GM12878 (cell line): ENCODE results near the gene SHF. TPM values are rescaled to one million over a fixed set of nuclear protein-coding genes. Genes with fewer than 3 reads are reported as not detected.
A peak's percentile ranks its signal among the peaks of the same experiment; 100 is the strongest.

Source experiments
- ATAC-seq: fragments of 200-7000 bp; cut with Tn5 transposase; 3 replicates; pipeline ENCODE4 v1.9.1; 2020; ENCODE audit warnings: mild to moderate bottlenecking, moderate library complexity
- BruUV-seq: library from RNA; stranded (reverse); fragments of 400-500 nt; replicated peaks from 2 replicates; lab custom pipeline; 2021; lab: Mats Ljungman, UMichigan
- CTCF ChIA-PET: fragments of 300-600 bp; sonication (Branson Sonifier 250); formaldehyde crosslinking; extraction: SDS; loops from one replicate; lab custom pipeline; 2021; ENCODE audit warnings: inconsistent platforms; lab: Yijun Ruan, JAX
- POLR2A ChIA-PET: fragments of 350-600 bp; formaldehyde crosslinking; extraction: SDS; loops from one replicate; lab custom pipeline; 2021; ENCODE audit warnings: inconsistent platforms; lab: Charles Lee
- RAD21 ChIA-PET: fragments of 300-600 bp; sonication (Branson Sonifier 250); formaldehyde crosslinking; loops from one replicate; lab custom pipeline; 2023; ENCODE audit warnings: antibody characterized with exemption; ENCODE audit not compliant: unreplicated experiment; lab: Charles Lee
- SMC1A ChIA-PET: fragments of 300-600 bp; sonication (Branson Sonifier 250); formaldehyde crosslinking; loops from one replicate; lab custom pipeline; 2023; ENCODE audit not compliant: unreplicated experiment, uncharacterized antibody; lab: Charles Lee
- DNase-seq: peaks from one replicate; pipeline ENCODE4 v3.0.0-alpha.2; 2011; ENCODE audit warnings: low read depth, low spot score
- FAIRE-seq: peaks from 3 replicates; lab custom pipeline; 2011; peaks lifted over from hg19 to GRCh38; lab: Jason Lieb, UNC
- H2AFZ ChIP-seq: 2 replicates; pipeline ENCODE4 v1.6.0; 2011; ENCODE audit warnings: low read depth, low read length, control low read depth; ENCODE audit not compliant: control insufficient read depth
- H3K27ac ChIP-seq: 2 replicates; pipeline ENCODE4 v1.5.1; 2011; ENCODE audit warnings: control low read depth; ENCODE audit not compliant: control insufficient read depth, insufficient read depth
- H3K27me3 ChIP-seq, 2 experiments: replicated peaks in 1 of 2; 2 replicates each; pipeline versions ENCODE4 v1.6.0 to v1.6.1; 2011; ENCODE audit warnings: low read length in 1 of 2; ENCODE audit not compliant: control insufficient read depth in 2 of 2, insufficient read depth in 2 of 2
- H3K36me3 ChIP-seq, 2 experiments: 2 replicates each; pipeline ENCODE4 v1.5.1; 2011; ENCODE audit warnings: low read length in 1 of 2; ENCODE audit not compliant: control insufficient read depth in 2 of 2, insufficient read depth in 2 of 2
- H3K4me1 ChIP-seq: 2 replicates; pipeline ENCODE4 v1.6.1; 2011; ENCODE audit warnings: mild to moderate bottlenecking, low read length, moderate library complexity, mixed read lengths; ENCODE audit not compliant: control insufficient read depth, insufficient read depth
- H3K4me2 ChIP-seq: 2 replicates; pipeline ENCODE4 v1.6.0; 2011; ENCODE audit warnings: control low read depth; ENCODE audit not compliant: control insufficient read depth, insufficient read depth
- H3K4me3 ChIP-seq: fragments of 200-600 bp; sonication (generic); 2 replicates; pipeline ENCODE4 v1.5.1; 2016
- H3K79me2 ChIP-seq: 2 replicates; pipeline ENCODE4 v1.6.0; 2011; ENCODE audit warnings: low read length; ENCODE audit not compliant: control insufficient read depth, insufficient read depth
- H3K9ac ChIP-seq: 2 replicates; pipeline ENCODE4 v1.8.0; 2011; ENCODE audit warnings: low read length, control low read depth, mixed read lengths; ENCODE audit not compliant: control insufficient read depth, insufficient read depth
- H3K9me3 ChIP-seq: replicated peaks from 3 replicates; pipeline ENCODE4 v1.5.1; 2011; ENCODE audit warnings: mild to moderate bottlenecking, low read length; ENCODE audit not compliant: control insufficient read depth, insufficient read depth
- H4K20me1 ChIP-seq: 2 replicates; pipeline ENCODE4 v1.6.0; 2011; ENCODE audit not compliant: control insufficient read depth, insufficient read depth
- CHD1 ChIP-seq: IDR thresholded peaks from 2 replicates; pipeline ENCODE4 v1.6.1; 2012; ENCODE audit warnings: low read depth, low read length, improper control_type of control experiment
- CHD4 ChIP-seq: fragments of 200-600 bp; sonication (generic); IDR thresholded peaks from 2 replicates; pipeline ENCODE4 v1.6.1; 2016; ENCODE audit warnings: mild to moderate bottlenecking
- E4F1 ChIP-seq: fragments of 450-650 bp; IDR thresholded peaks from 2 replicates; pipeline ENCODE4 v1.6.1; 2018; ENCODE audit warnings: borderline replicate concordance, mild to moderate bottlenecking; ENCODE audit not compliant: partially characterized antibody
- ESRRA ChIP-seq: IDR thresholded peaks from 2 replicates; pipeline ENCODE4 v1.6.1; 2012; ENCODE audit warnings: mild to moderate bottlenecking, low read length, improper control_type of control experiment
- FOXK2 ChIP-seq: fragments of 450-650 bp; IDR thresholded peaks from 2 replicates; pipeline ENCODE4 v1.6.1; 2017; ENCODE audit warnings: mild to moderate bottlenecking, moderate library complexity
- IKZF1 ChIP-seq: fragments of 450-650 bp; conservative IDR thresholded peaks from 2 replicates; pipeline ENCODE4 v1.6.1; 2017; ENCODE audit warnings: antibody characterized with exemption, mild to moderate bottlenecking
- LARP7 ChIP-seq: fragments of 450-650 bp; IDR thresholded peaks from 2 replicates; pipeline ENCODE4 v1.6.1; 2017; ENCODE audit warnings: mild to moderate bottlenecking
- NFIC ChIP-seq: IDR thresholded peaks from 2 replicates; pipeline ENCODE4 v1.6.1; 2012; ENCODE audit warnings: low read depth, mild to moderate bottlenecking, inconsistent platforms, low read length, moderate library complexity
- NR2C2 ChIP-seq: IDR thresholded peaks from 2 replicates; pipeline ENCODE4 v1.6.1; 2011; ENCODE audit warnings: borderline replicate concordance, low read depth; ENCODE audit not compliant: control insufficient read depth, insufficient read length
- POLR2AphosphoS5 ChIP-seq: IDR thresholded peaks from 2 replicates; pipeline ENCODE4 v1.6.1; 2011; ENCODE audit warnings: mild to moderate bottlenecking, low read length, inconsistent platforms
- RAD21 ChIP-seq: IDR thresholded peaks from 2 replicates; pipeline ENCODE4 v1.6.1; 2011; ENCODE audit warnings: mild to moderate bottlenecking, low read depth, low read length, moderate library complexity; ENCODE audit not compliant: insufficient read depth
- RB1 ChIP-seq: fragments of 450-650 bp; formaldehyde crosslinking; IDR thresholded peaks from 2 replicates; pipeline ENCODE4 v1.6.1; 2017; ENCODE audit warnings: mild to moderate bottlenecking, borderline replicate concordance
- SP1 ChIP-seq: IDR thresholded peaks from one replicate; pipeline ENCODE4 v1.6.1; 2011; ENCODE audit warnings: low read depth, low read length
- STAT3 ChIP-seq: IDR thresholded peaks from 2 replicates; pipeline ENCODE4 v1.6.1; 2011; ENCODE audit warnings: low read depth, low read length, improper control_type of control experiment
- TCF12 ChIP-seq: IDR thresholded peaks from 2 replicates; pipeline ENCODE4 v1.6.1; 2011; ENCODE audit warnings: low read depth, mild to moderate bottlenecking, low read length
- ZNF24 ChIP-seq: fragments of 450-650 bp; IDR thresholded peaks from 2 replicates; pipeline ENCODE4 v1.6.1; 2017; ENCODE audit warnings: antibody characterized with exemption, mild to moderate bottlenecking
- ZNF384 ChIP-seq: IDR thresholded peaks from 2 replicates; pipeline ENCODE4 v1.6.1; 2012; ENCODE audit warnings: low read depth, mild to moderate bottlenecking, low read length, improper control_type of control experiment, borderline replicate concordance
- WGBS: methylation state at CpG from one replicate; pipeline ENCODE4 v1.1.6; 2016; ENCODE audit warnings: low lambda C conversion rate; ENCODE audit not compliant: insufficient replicate concordance, insufficient coverage; ENCODE audit errors: missing lambda C conversion rate; 5-methylcytosine and 5-hydroxymethylcytosine counted together
- in situ Hi-C: fragments of 300-500 bp; cut with MboI; formaldehyde crosslinking; loops from 9 replicates; pipeline ENCODE4 v1.14.3; 2018; ENCODE audit warnings: mixed read lengths
- intact Hi-C: fragments of 100-400 bp; cut with micrococcal nuclease; formaldehyde crosslinking; loops from one replicate; pipeline ENCODE4 v1.14.2; 2022; ENCODE audit not compliant: unreplicated experiment
- polyA plus RNA-seq, 11 experiments: library from polyadenylated mRNA; depleted of rRNA in 4 of 11; unstranded in 6 of 11; stranded (reverse) in 5 of 11; fragments of >200 nt; fragmentation: Nextera tagmentation in 4 of 11; fragmentation: Illumina TruSeq in 1 of 11; extraction: Ambion mirVana in 4 of 11; extraction: Trizol in 1 of 11; gene quantifications; 1 replicate in 1 of 11; 2 replicates in 10 of 11; pipeline versions ENCODE4 v1.2.1 to v1.2.3, GENCODE V29; 2011 to 2016; ENCODE audit warnings: inconsistent platforms in 2 of 11, missing spikeins in 2 of 11, low read depth in 1 of 11
- total RNA-seq, 4 experiments: library from RNA; depleted of rRNA in 3 of 4; stranded (reverse); fragments of >200 nt in 3 of 4; fragmentation: Illumina TruSeq in 1 of 4; extraction: Trizol in 1 of 4; gene quantifications; 2 replicates each; pipeline versions ENCODE4 v1.2.1 to v1.2.3, GENCODE V29; 2013 to 2021

Gene SHF
- total and polyA plus RNA-seq, 10 of the 15 experiments (the other 5 are each of a cell fraction or from before 2014, with no cell fraction given): 0.04 to 5.7 (median 1.0) TPM; not detected in 1

- SMC1A ChIA-PET: interaction anchor here (1.0 to 1.8 kb wide), 6 partner anchors 8 to 160 kb away, joined by 3 to 9 read pairs (median 6); no protein-coding TSS in a partner anchor
- Histone ChIP-seq H3K79me2 (no peaks in the 10 kb centered on the region), H3K4me1 (no peaks in the 10 kb centered on the region; the same call in 1 of the 2 replicates), H3K36me3 (no peaks in the 10 kb centered on the region), H3K27me3 (peaks cover 7 to 21% of the 10 kb centered on the region in 2 experiments), H3K4me2 (no peak overlapping the region), H3K9ac (no peak overlapping the region), H4K20me1 (no peaks in the 10 kb centered on the region), H3K27ac (no peak overlapping the region), H2AFZ (no peak overlapping the region), H3K4me3 (no peak overlapping the region), H3K9me3 (no peaks in the 10 kb centered on the region)
- POLR2A ChIA-PET: no interaction called here
- DNase-seq (no peak), FAIRE-seq (no peak), ATAC-seq (no peak)
- CTCF ChIA-PET: interaction anchor here (0.6 to 2.2 kb wide), 34 partner anchors 8 to 349 kb away, joined by 3 to 27 read pairs (median 5); partner anchors contain the start of gene DUOX1
- in situ Hi-C loops: loop anchor here (10.0 kb wide), 1 partner anchor 56 kb away; no protein-coding TSS in a partner anchor
- TF ChIP-seq FOXK2: no peak
- no peak for TF ChIP-seq ESRRA
- TF ChIP-seq TCF12: no peak
- TF ChIP-seq POLR2AphosphoS5: no peak
- no peak for TF ChIP-seq CHD1
- TF ChIP-seq CHD4: no peak
- TF ChIP-seq IKZF1: no peak
- no TSS peak for BruUV-seq
- intact Hi-C loops: no loop called here
- WGBS: 48% methylated on average over 5 of the region's 5 CpGs
- RAD21 ChIA-PET: interaction anchor here (0.8 to 1.9 kb wide), 8 partner anchors 8 to 338 kb away, joined by 3 to 16 read pairs (median 4); no protein-coding TSS in a partner anchor
Measured at GRCh38 chr15:45118996-45119395, 68.8 kb downstream of the SHF start.

- Histone ChIP-seq H3K27me3 (peaks cover 15 to 29% of the 10 kb centered on the region in 2 experiments), H2AFZ (no peak overlapping the region), H4K20me1 (no peaks in the 10 kb centered on the region), H3K4me3 (peak overlapping the region; percentile 0; the same call in 1 of the 2 replicates), H3K4me1 (no peaks in the 10 kb centered on the region; the same call in 1 of the 2 replicates), H3K27ac (no peak overlapping the region), H3K4me2 (peak overlapping the region; percentile 24; the same call in 1 of the 2 replicates), H3K79me2 (no peaks in the 10 kb centered on the region), H3K36me3 (no peaks in the 10 kb centered on the region), H3K9me3 (no peaks in the 10 kb centered on the region), H3K9ac (no peak overlapping the region)
- BruUV-seq: no TSS peak
- WGBS: 4% methylated on average over 14 of the region's 14 CpGs
- in situ Hi-C loops (loop anchor here (10.0 kb wide), 1 partner anchor 57 kb away; no protein-coding TSS in a partner anchor), intact Hi-C loops (no loop called here)
- peak; percentile 97 for FAIRE-seq
- SMC1A ChIA-PET: interaction anchor here (0.7 to 1.8 kb wide), 12 partner anchors 9 to 365 kb away, joined by 3 to 9 read pairs (median 3); no protein-coding TSS in a partner anchor
- RAD21 ChIA-PET: interaction anchor here (0.6 to 1.9 kb wide), 20 partner anchors 8 to 573 kb away, joined by 3 to 16 read pairs (median 3); partner anchors contain the start of gene SORD
- peak; percentile 45 for DNase-seq
- POLR2A ChIA-PET: no interaction called here
- peak; percentile 98 for ATAC-seq
- CTCF ChIA-PET: interaction anchor here (0.6 to 2.2 kb wide), 64 partner anchors 9 to 394 kb away, joined by 3 to 27 read pairs (median 4); partner anchors contain the start of genes DUOX1 and SORD
- TF ChIP-seq RB1 (peak; percentile 20; the same call in 1 of the 2 replicates), E4F1 (no peak), NFIC (no peak), SP1 (peak; percentile 16), STAT3 (no peak), LARP7 (peak; percentile 34; the same call in 1 of the 2 replicates), ZNF24 (no peak), ZNF384 (no peak), RAD21 (peak; percentile 76), NR2C2 (no peak)
Measured at GRCh38 chr15:45118131-45118588, 69.6 kb downstream of the SHF start.
